ENCODE results near the gene SHKBP1.
"Not testable (repeated sequence)": the region's sequence is repeated elsewhere in the genome, so short reads cannot be mapped to it uniquely, and the experiment has no call there.

Gene SHKBP1

GRCh38 chr19:40619333-40620160 lies 42.9 kb downstream of the SHKBP1 start:
- no peak for DNase-seq

- DNase-seq, result no peak
Measured at GRCh38 chr19:40620161-40620485, 43.5 kb downstream of the SHKBP1 start.

DNA sequence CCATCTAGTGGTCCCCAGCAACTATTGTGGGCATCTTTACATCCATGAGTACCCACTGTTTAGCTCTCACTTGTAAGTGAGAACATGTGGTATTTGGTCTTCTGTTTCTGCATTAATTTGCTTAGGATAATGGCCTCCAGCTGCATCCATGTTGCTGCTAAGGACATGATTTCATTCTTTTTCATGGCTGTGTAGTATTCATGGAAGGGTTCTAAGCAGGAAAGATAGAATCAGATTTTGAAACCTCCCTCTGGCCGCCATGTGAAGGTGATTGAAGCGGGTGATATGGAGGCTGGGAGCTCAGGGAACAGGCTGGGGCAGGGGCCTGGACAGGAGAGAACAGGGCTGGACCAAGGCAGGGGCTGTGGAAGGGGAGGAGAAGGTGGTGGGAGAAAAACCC lies 44.6 kb downstream of the SHKBP1 start:
- no peak for DNase-seq

DNA sequence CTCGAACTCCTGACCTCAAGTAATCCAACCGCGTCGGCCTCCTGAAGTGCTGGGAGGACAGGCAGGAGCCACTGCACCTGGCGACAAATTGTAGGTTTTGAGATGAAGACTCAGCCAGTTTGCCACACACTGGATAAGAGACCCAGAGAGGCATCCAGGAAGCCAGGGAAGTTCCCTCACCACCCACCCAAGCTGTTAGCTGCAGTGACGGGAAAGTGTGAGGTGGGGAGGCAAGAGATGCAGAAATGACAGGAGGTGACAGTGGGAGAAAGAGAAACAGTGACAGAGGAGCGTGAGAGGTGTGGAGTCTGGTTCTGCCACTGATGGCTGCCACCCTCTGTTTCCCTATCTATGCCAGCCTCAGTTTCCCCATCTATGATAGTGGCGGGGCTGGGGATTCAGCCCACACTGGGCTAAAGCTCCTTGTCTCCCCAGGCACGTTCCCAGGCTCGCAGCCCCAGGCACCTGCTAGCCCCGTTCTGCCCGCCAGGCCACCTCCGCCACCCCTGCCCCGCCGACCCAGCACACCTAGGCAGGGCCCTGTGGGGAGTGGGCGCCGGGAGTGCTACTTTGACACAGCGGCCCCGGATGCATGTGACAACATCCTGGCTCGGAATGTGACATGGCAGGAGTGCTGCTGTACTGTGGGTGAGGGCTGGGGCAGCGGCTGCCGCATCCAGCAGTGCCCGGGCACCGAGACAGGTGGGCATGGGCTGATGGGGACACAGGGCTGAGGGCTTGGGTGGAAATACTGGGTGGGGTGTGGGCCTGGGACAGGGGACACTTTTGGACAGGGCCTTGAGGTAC lies 45.5 kb downstream of the SHKBP1 start:
- DNase-seq, result no peak

GRCh38 chr19:40622773-40623075 lies 46.1 kb downstream of the SHKBP1 start:
- DNase-seq, result no peak

DNA sequence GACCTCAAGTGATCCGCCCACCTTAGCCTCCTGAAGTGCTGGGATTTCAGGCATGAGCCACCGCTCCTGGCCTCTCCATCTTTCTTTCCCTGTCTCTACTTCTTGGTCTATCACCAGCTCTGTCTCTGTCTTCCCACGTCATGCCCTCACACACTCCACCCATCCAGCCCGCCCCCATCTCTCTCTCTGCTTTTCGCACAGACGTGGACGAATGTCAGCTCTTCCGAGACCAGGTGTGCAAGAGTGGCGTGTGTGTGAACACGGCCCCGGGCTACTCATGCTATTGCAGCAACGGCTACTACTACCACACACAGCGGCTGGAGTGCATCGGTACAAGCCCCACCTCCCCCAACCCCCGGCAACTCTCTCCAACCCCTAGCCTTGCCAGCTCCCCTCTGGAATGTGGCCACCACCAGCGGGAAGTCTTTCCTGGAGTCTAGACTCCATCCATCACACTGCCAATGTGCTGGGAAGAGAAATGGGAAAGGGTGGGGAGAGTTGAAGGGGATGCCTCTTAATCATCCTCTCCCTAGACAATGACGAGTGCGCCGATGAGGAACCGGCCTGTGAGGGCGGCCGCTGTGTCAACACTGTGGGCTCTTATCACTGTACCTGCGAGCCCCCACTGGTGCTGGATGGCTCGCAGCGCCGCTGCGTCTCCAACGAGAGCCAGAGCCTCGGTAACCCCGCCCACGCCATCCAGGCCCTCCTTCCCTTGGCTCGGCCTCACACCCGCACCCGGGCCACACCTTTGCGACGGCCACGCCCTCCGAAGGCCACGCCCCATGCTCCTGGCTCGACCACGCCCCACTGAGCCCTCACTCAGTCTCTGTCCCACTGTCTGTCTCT lies 47.0 kb downstream of the SHKBP1 start:
- peak; percentile 65 for DNase-seq

DNA sequence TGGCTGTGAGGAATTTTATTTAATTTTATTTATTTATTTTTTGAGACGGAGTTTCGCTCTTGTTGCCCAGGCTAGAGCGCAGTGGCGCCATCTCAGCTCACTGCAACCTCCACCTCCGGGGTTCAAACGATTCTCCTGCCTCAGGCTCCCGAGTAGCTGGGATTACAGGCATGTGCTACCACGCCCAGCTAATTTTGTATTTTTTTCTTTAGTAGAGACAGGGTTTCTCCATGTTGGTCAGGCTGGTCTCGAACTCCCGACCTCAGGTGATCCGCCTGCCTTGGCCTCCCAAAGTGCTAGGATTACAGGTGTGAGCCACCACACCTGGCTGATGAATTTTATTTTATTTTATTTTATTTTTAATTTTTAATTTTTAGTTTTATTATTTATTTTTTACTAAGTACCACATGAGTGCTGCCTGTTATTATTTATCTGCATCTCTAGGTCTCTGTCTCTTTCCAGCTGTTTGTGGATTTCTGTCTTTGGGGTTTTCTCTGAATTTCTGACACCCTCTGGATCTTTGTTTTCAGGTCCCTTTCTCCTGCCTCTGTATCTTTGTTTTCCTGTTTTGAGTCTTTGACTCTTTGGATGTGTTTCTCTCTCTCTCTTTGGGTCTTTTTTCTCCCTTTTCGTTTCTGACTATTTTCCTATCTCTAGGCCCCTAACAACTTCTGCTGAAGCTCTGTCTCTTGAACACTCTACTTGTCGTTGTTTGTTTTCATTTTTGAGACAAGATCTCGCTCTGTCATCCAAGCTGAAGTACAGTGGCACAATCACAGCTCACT lies 47.9 kb downstream of the SHKBP1 start:
- not testable (repeated sequence) for DNase-seq

DNA sequence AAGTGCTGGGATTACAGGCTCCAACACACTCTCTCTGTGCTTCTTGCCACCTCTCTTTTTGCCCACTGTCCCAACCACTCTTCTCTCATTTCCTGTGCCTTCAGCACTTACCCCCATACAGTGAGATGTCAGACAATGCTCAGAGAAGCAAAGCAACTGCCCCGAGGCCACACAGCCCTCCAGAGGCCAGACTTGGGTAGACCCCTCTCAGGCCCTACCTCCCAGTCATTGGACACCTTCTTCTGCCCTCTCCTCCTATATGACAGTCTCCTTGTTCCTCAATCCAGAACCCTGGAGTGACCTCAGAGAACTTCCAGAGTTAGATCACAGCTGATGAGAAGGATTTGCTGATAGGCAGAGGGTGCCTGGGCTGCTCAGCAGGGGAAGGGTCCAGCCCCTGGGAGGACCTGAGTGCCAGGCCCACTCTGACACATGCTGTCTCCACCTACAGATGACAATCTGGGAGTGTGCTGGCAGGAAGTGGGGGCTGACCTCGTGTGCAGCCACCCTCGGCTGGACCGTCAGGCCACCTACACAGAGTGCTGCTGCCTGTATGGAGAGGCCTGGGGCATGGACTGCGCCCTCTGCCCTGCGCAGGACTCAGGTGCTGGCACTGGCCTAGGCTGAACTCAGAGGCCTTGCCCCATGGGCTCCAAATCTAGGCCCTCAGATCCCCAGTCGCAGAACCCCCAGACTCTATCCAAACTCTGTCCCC lies 48.9 kb downstream of the SHKBP1 start:
- no peak for DNase-seq

GRCh38 chr19:40626918-40627317 lies 50.2 kb downstream of the SHKBP1 start:
- no peak for DNase-seq

GRCh38 chr19:40627486-40628279 lies 51.0 kb downstream of the SHKBP1 start:
- DNase-seq, result no peak

DNA sequence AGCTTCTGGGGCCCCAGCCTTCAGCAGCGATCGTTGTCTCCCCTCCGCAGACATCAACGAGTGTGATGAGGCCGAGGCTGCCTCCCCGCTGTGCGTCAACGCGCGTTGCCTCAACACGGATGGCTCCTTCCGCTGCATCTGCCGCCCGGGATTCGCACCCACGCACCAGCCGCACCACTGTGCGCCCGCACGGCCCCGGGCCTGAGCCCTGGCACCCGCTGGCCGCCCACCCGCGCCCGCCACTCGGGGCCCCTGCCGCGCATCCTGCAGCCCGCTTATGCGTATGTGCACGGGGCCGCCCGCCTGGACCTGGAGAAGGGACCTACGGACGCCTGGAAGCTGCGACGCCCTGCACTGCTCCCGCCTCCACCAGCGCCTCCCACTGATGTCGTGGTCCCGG lies 52.7 kb downstream of the SHKBP1 start:
- DNase-seq, result no peak

- DNase-seq, result no peak
Measured at GRCh38 chr19:40630571-40631160, 54.0 kb downstream of the SHKBP1 start.

DNA sequence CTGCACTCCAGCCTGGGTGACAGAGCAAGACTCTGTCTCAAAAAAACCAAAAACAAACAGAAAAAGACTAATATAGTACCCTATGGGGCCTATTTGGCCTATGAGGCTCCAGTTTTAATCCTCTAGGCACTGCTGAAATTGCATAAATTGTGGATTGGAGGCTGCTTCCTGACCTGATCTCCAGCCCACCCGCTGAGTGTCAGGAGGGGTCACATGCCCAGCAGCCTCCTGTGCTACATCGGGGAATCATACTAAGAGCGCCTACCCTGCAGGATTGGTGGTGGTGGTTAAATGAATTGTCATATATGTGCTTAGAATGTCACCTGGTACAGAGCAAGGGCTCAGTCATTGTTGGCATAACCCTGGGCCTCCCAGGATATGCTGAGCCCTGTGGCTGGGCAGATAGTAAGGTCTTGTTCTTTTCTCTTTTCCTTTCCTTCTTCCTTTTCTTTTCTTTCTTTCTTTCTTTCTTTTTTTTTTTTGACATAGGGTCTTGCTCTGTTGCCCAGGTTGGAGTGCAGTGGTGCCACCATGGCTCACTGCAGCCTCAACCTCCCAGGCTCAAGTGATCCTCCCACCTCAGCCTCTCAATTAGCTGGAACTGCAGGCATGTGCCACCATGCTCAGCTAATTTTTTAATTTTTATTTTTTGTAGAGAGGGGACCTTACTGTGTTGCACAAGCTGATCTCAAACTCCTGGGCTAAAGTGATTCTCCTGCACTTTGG lies 55.8 kb downstream of the SHKBP1 start:
- no peak for DNase-seq

DNA sequence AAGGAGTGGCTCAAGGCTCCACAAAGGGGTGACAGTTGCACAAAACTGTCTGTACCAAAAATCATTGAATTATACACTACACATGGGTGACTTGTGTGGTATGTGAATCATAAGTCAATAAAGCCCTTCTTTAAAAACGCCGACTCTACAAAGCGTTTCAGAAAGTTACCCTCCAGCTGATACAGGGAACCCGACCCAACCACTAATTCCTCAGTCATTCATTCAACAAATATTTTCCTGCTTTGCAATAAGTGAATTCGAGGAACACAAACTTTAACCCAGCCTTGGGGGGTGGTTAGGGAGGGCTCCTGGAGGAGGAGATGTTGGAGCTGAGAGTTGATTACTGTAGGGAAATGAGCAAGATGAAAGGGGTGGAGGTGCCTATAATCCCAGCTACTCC lies 56.5 kb downstream of the SHKBP1 start:
- no peak for DNase-seq

DNA sequence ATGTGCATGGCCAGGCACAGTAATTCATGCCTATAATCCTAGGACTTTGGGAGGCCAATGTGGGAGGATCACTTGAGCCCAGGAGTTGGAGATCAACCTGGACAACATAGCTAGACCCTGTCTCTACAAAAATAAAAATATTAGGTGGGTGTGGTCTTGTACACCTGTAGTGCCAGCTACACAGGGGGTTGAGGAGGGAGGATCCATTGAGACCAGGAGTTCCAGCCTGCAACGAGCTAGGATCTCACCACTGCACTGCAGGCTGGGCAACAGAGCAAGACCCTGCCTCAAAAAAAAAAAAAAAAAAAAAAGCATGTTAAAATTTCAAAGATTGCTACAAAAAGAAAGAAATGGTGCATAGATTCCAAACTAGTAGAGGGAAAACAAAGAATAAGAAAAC lies 61.7 kb downstream of the SHKBP1 start:
- no peak for DNase-seq

GRCh38 chr19:40639638-40639982 lies 62.9 kb downstream of the SHKBP1 start:
- no peak for DNase-seq

- peak; percentile 43 for DNase-seq
Measured at GRCh38 chr19:40640744-40641143, 64.1 kb downstream of the SHKBP1 start.

Measured in hematopoietic multipotent progenitor cell treated with erythropoietin and hydrocortisone succinate and interleukin-3 and kit ligand, for 4 days (in vitro differentiated cells).